Neural crest cell (in vitro differentiated cells): ENCODE data around the gene EPPIN. TPM values are rescaled to one million over a fixed set of nuclear protein-coding genes. Genes with fewer than 3 reads are reported as not detected.

Source experiments
- DNase-seq: peaks from one replicate; pipeline ENCODE4 v3.0.0; 2021; ENCODE audit warnings: low read depth, mixed read lengths, low spot score
- H3K27ac Mint-ChIP-seq: one replicate; pipeline ENCODE4 v1.8.0; 2021; ENCODE audit warnings: mild to moderate bottlenecking, mixed read lengths; ENCODE audit not compliant: unreplicated experiment
- H3K27me3 Mint-ChIP-seq: 2 replicates; pipeline ENCODE4 v1.8.0; 2021; ENCODE audit warnings: low read depth, mild to moderate bottlenecking, mixed read lengths
- H3K36me3 Mint-ChIP-seq: 2 replicates; pipeline ENCODE4 v1.8.0; 2021; ENCODE audit warnings: low read depth, mild to moderate bottlenecking, mixed read lengths
- H3K4me1 Mint-ChIP-seq: 2 replicates; pipeline ENCODE4 v1.8.0; 2021; ENCODE audit warnings: mixed read lengths
- H3K4me3 Mint-ChIP-seq: one replicate; pipeline ENCODE4 v1.8.0; 2021; ENCODE audit warnings: mild to moderate bottlenecking, mixed read lengths
- H3K9me3 Mint-ChIP-seq: 2 replicates; pipeline ENCODE4 v1.8.0; 2021; ENCODE audit warnings: mixed read lengths
- total RNA-seq: library from RNA; stranded (reverse); gene quantifications from 2 replicates; pipeline ENCODE4 v1.2.1, GENCODE V29; 2021
- TF ChIP-seq, protein P1 (sequence below): fragments of 200-600 bp; sonication (generic); conservative IDR thresholded peaks from 2 replicates; pipeline ENCODE4 v1.5.0; 2021; ENCODE audit warnings: antibody characterized with exemption, mild to moderate bottlenecking

The EPPIN gene
- total RNA-seq, 1 donor from 2014 or later: not detected

DNA sequence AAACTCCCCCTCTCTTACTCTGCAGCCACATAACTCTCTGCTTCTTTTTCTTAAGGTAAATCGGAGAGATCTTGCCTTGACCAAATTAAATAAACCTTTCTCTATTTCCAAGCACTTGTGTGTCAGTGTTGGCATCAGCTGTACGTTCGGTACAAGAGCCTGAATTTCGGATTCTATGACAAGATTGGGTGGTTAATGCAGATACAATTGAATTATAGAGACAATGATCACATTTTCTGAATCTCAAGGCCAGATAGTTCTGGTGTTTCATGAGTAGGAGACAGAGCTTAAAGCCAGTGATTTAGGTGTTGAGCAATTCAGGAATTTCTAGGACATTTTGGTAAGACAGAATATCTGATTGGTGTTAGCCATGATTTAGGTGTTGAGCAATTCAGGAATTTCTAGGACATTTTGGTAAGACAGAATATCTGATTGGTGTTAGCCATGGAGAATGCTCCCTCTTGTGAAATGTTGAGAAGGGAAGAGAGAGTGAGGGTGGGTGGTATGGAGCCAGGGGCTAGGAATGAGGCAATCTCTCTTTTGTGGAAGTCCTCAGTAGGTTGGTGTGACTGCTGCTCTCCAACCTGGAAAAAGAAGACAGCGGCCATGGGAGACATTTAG, 36.8 kb downstream of the EPPIN start:
- TF ChIP-seq, protein P1, sequence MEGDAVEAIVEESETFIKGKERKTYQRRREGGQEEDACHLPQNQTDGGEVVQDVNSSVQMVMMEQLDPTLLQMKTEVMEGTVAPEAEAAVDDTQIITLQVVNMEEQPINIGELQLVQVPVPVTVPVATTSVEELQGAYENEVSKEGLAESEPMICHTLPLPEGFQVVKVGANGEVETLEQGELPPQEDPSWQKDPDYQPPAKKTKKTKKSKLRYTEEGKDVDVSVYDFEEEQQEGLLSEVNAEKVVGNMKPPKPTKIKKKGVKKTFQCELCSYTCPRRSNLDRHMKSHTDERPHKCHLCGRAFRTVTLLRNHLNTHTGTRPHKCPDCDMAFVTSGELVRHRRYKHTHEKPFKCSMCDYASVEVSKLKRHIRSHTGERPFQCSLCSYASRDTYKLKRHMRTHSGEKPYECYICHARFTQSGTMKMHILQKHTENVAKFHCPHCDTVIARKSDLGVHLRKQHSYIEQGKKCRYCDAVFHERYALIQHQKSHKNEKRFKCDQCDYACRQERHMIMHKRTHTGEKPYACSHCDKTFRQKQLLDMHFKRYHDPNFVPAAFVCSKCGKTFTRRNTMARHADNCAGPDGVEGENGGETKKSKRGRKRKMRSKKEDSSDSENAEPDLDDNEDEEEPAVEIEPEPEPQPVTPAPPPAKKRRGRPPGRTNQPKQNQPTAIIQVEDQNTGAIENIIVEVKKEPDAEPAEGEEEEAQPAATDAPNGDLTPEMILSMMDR: no peak
- no peak overlapping the region for H3K4me3 Mint-ChIP-seq
- DNase-seq: no peak
- H3K4me1 Mint-ChIP-seq: no peaks in the 10 kb centered on the region
- H3K9me3 Mint-ChIP-seq: no peaks in the 10 kb centered on the region
- H3K36me3 Mint-ChIP-seq: no peaks in the 10 kb centered on the region
- H3K27ac Mint-ChIP-seq: no peak overlapping the region
- H3K27me3 Mint-ChIP-seq: peaks cover 72% of the 10 kb centered on the region

DNA sequence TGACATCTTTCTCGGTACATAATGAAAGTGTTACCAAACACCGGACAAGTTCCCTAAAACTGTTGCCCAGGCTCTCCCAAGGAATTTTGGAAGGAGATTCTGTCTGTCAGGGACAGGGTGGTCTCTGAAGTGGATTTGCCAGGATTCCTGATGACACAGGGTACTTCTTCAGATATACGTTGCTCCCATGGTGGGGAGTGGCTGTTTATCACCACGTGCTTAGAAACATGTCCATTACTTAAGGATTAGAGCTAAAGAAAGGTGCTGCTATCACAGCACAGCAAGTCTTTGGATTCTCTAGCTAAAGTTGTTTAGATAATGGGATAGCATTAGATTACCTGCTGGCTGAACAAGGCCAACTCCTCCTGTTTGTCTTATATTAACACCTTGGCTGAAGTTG, 38.1 kb downstream of the EPPIN start:
- Mint-ChIP-seq H3K27me3 (peaks cover 69% of the 10 kb centered on the region), H3K9me3 (no peaks in the 10 kb centered on the region), H3K36me3 (no peaks in the 10 kb centered on the region), H3K4me3 (no peak overlapping the region), H3K4me1 (no peaks in the 10 kb centered on the region), H3K27ac (no peak overlapping the region)
- TF ChIP-seq, protein P1: no peak
- no peak for DNase-seq

DNA sequence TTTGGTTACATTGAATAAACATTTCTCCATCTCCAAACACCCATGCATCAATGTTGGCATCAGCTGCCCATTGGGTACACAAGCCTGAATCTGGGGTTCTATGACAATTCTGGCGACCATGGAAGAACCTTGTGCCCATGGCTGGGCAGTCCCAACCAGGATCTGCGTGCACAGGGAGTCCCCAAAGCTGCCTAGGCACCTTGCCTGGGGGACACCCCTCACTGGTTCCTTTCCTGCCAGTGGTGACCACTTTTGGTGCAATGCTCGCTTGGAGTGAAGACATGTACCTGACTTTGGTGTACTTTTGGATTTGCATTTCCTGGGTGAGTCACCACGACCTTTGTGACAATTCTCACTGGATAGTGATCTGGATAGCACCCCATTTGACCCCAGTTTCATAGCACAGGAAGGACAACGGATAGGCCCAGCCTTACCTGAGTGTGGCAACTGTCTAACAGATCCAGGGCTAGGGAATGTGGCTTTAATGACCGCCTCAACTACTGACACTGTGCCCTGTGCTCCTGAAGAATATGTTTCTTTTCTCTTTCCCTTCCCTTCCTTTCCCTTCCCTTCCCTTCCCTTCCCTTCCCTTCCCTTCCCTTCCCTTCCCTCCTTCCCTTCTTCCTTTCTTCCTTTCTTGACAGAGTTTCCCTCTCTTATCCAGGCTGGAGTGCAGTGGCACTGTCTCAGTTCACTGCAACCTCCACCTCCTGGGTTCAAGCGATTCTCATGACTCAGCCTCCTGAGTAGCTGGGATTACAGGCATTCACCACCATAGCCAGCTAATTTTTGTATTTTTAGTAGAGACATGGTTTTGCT, 38.9 kb downstream of the EPPIN start:
- TF ChIP-seq, protein P1: no peak
- H3K27me3 Mint-ChIP-seq: peaks cover 62% of the 10 kb centered on the region
- no peak for DNase-seq
- no peaks in the 10 kb centered on the region for H3K9me3 Mint-ChIP-seq
- no peak overlapping the region for H3K27ac Mint-ChIP-seq
- H3K4me3 Mint-ChIP-seq: no peak overlapping the region
- H3K4me1 Mint-ChIP-seq: no peaks in the 10 kb centered on the region
- no peaks in the 10 kb centered on the region for H3K36me3 Mint-ChIP-seq

DNA sequence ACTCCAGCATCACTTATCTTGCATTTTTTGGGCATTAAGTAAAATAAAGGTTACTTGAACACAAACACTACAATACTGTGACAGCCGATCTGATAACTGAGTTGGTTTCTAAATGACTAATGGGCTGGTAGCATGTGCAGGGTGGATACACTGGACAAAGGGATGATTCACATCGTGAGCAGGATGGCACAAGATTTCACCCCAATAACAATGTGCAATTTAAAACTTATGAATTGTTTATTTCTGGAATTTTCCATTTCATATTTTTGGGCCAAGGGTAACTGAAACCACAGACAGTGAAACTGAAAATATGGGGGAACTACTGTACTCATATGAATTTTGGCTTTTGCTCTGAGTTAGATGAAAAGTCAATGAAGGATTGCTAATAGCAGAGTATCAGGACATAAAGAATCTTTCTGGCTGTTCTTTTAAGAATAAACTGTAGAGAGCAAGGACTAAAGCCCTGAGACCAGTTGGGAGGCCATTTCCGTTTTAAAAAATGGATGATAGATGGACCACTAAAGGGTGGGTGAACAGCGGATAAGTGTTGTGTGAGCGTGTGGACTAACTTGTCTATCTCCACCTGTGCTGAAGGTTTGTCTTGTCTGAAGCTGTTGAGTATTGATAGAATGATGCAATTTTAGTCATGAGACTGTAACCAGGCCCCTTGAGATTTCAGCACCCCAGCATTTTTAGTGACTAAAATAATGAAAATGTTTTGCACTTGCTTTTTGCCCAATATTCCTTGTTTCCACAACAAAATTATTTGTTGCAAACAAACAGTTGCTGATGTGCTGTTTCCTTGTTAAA, 40.0 kb downstream of the EPPIN start:
- Mint-ChIP-seq H3K27ac (no peak overlapping the region), H3K9me3 (no peaks in the 10 kb centered on the region), H3K36me3 (no peaks in the 10 kb centered on the region), H3K27me3 (peaks cover 54% of the 10 kb centered on the region), H3K4me3 (no peak overlapping the region), H3K4me1 (no peaks in the 10 kb centered on the region)
- DNase-seq: no peak
- TF ChIP-seq, protein P1: no peak

DNA sequence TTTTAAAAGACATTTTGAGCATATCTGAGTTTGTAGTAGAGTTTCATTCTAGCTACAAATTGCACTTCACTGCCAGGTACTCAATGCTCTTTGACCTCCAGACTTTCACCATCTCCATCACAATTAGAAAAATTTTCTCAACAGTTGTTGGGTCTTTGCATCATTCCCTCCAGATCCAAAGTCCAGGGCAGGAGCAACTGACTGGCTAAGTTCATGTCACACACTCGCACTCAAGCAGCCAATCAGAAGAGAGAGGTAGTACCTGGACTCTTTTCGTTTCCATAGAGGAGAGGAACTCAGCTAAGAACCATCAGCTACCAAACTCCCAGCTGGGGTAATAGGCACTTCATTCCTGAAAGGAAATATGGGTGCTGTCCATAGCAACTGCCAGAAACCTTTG, 40.8 kb downstream of the EPPIN start:
- H3K36me3 Mint-ChIP-seq: no peaks in the 10 kb centered on the region
- no peak for DNase-seq
- no peak overlapping the region for H3K27ac Mint-ChIP-seq
- no peak overlapping the region for H3K4me3 Mint-ChIP-seq
- H3K4me1 Mint-ChIP-seq: no peaks in the 10 kb centered on the region
- TF ChIP-seq, protein P1: no peak
- H3K27me3 Mint-ChIP-seq: peaks cover 53% of the 10 kb centered on the region
- H3K9me3 Mint-ChIP-seq: no peaks in the 10 kb centered on the region
